GM12878 (cell line): Measurements from ENCODE around the gene CACNG5. TPM values are rescaled to one million over a fixed set of nuclear protein-coding genes. Genes with fewer than 3 reads are reported as not detected.

Source experiments
- ATAC-seq: fragments of 200-7000 bp; cut with Tn5 transposase; 3 replicates; pipeline ENCODE4 v1.9.1; 2020; ENCODE audit warnings: mild to moderate bottlenecking, moderate library complexity
- BruUV-seq: library from RNA; stranded (reverse); fragments of 400-500 nt; replicated peaks from 2 replicates; lab custom pipeline; 2021; lab: Mats Ljungman, UMichigan
- CTCF ChIA-PET: fragments of 300-600 bp; sonication (Branson Sonifier 250); formaldehyde crosslinking; extraction: SDS; loops from one replicate; lab custom pipeline; 2021; ENCODE audit warnings: inconsistent platforms; lab: Yijun Ruan, JAX
- POLR2A ChIA-PET: fragments of 350-600 bp; formaldehyde crosslinking; extraction: SDS; loops from one replicate; lab custom pipeline; 2021; ENCODE audit warnings: inconsistent platforms; lab: Charles Lee
- RAD21 ChIA-PET: fragments of 300-600 bp; sonication (Branson Sonifier 250); formaldehyde crosslinking; loops from one replicate; lab custom pipeline; 2023; ENCODE audit warnings: antibody characterized with exemption; ENCODE audit not compliant: unreplicated experiment; lab: Charles Lee
- SMC1A ChIA-PET: fragments of 300-600 bp; sonication (Branson Sonifier 250); formaldehyde crosslinking; loops from one replicate; lab custom pipeline; 2023; ENCODE audit not compliant: unreplicated experiment, uncharacterized antibody; lab: Charles Lee
- DNase-seq: peaks from one replicate; pipeline ENCODE4 v3.0.0-alpha.2; 2011; ENCODE audit warnings: low read depth, low spot score
- FAIRE-seq: peaks from 3 replicates; lab custom pipeline; 2011; peaks lifted over from hg19 to GRCh38; lab: Jason Lieb, UNC
- H2AFZ ChIP-seq: 2 replicates; pipeline ENCODE4 v1.6.0; 2011; ENCODE audit warnings: low read depth, low read length, control low read depth; ENCODE audit not compliant: control insufficient read depth
- H3K27ac ChIP-seq: 2 replicates; pipeline ENCODE4 v1.5.1; 2011; ENCODE audit warnings: control low read depth; ENCODE audit not compliant: control insufficient read depth, insufficient read depth
- H3K27me3 ChIP-seq, 2 experiments: replicated peaks in 1 of 2; 2 replicates each; pipeline versions ENCODE4 v1.6.0 to v1.6.1; 2011; ENCODE audit warnings: low read length in 1 of 2; ENCODE audit not compliant: control insufficient read depth in 2 of 2, insufficient read depth in 2 of 2
- H3K36me3 ChIP-seq, 2 experiments: 2 replicates each; pipeline ENCODE4 v1.5.1; 2011; ENCODE audit warnings: low read length in 1 of 2; ENCODE audit not compliant: control insufficient read depth in 2 of 2, insufficient read depth in 2 of 2
- H3K4me1 ChIP-seq: 2 replicates; pipeline ENCODE4 v1.6.1; 2011; ENCODE audit warnings: mild to moderate bottlenecking, low read length, moderate library complexity, mixed read lengths; ENCODE audit not compliant: control insufficient read depth, insufficient read depth
- H3K4me2 ChIP-seq: 2 replicates; pipeline ENCODE4 v1.6.0; 2011; ENCODE audit warnings: control low read depth; ENCODE audit not compliant: control insufficient read depth, insufficient read depth
- H3K4me3 ChIP-seq: fragments of 200-600 bp; sonication (generic); 2 replicates; pipeline ENCODE4 v1.5.1; 2016
- H3K79me2 ChIP-seq: 2 replicates; pipeline ENCODE4 v1.6.0; 2011; ENCODE audit warnings: low read length; ENCODE audit not compliant: control insufficient read depth, insufficient read depth
- H3K9ac ChIP-seq: 2 replicates; pipeline ENCODE4 v1.8.0; 2011; ENCODE audit warnings: low read length, control low read depth, mixed read lengths; ENCODE audit not compliant: control insufficient read depth, insufficient read depth
- H3K9me3 ChIP-seq: replicated peaks from 3 replicates; pipeline ENCODE4 v1.5.1; 2011; ENCODE audit warnings: mild to moderate bottlenecking, low read length; ENCODE audit not compliant: control insufficient read depth, insufficient read depth
- H4K20me1 ChIP-seq: 2 replicates; pipeline ENCODE4 v1.6.0; 2011; ENCODE audit not compliant: control insufficient read depth, insufficient read depth
- BCL11A ChIP-seq: IDR thresholded peaks from 2 replicates; pipeline ENCODE4 v1.6.1; 2011; ENCODE audit warnings: low read depth, low read length
- CBX3 ChIP-seq: fragments of 200-600 bp; sonication (generic); IDR thresholded peaks from 2 replicates; pipeline ENCODE4 v1.6.1; 2016; ENCODE audit warnings: low read depth, borderline replicate concordance
- CBX5 ChIP-seq: sonication (generic); IDR thresholded peaks from 2 replicates; pipeline ENCODE4 v1.6.1; 2016; ENCODE audit warnings: low read depth, moderate library complexity, mild to moderate bottlenecking, inconsistent platforms
- CHD1 ChIP-seq: IDR thresholded peaks from 2 replicates; pipeline ENCODE4 v1.6.1; 2012; ENCODE audit warnings: low read depth, low read length, improper control_type of control experiment
- EGR1 ChIP-seq, 2 experiments: IDR thresholded peaks; 1 replicate in 1 of 2; 2 replicates in 1 of 2; pipeline ENCODE4 v1.6.1; 2011 to 2012; ENCODE audit warnings: low read depth in 2 of 2, low read length in 2 of 2, borderline replicate concordance in 1 of 2, mild to moderate bottlenecking in 1 of 2, moderate library complexity in 1 of 2
- ESRRA ChIP-seq: IDR thresholded peaks from 2 replicates; pipeline ENCODE4 v1.6.1; 2012; ENCODE audit warnings: mild to moderate bottlenecking, low read length, improper control_type of control experiment
- IRF4 ChIP-seq: IDR thresholded peaks from 2 replicates; pipeline ENCODE4 v1.6.1; 2011; ENCODE audit warnings: low read depth, low read length
- POLR2A ChIP-seq: IDR thresholded peaks from 2 replicates; pipeline ENCODE4 v1.6.1; 2011; ENCODE audit warnings: low read depth, mild to moderate bottlenecking, low read length
- POLR2AphosphoS5 ChIP-seq: IDR thresholded peaks from 2 replicates; pipeline ENCODE4 v1.6.1; 2011; ENCODE audit warnings: mild to moderate bottlenecking, low read length, inconsistent platforms
- RCOR1 ChIP-seq: conservative IDR thresholded peaks from 2 replicates; pipeline ENCODE4 v1.6.1; 2012; ENCODE audit warnings: low read depth, low read length, improper control_type of control experiment
- SP1 ChIP-seq: IDR thresholded peaks from one replicate; pipeline ENCODE4 v1.6.1; 2011; ENCODE audit warnings: low read depth, low read length
- SUZ12 ChIP-seq: fragments of 200-600 bp; sonication (generic); IDR thresholded peaks from one replicate; pipeline ENCODE4 v1.6.1; 2018; ENCODE audit warnings: antibody characterized with exemption, mild to moderate bottlenecking; ENCODE audit not compliant: unreplicated experiment
- ZNF217 ChIP-seq: fragments of 450-650 bp; IDR thresholded peaks from 2 replicates; pipeline ENCODE4 v1.6.1; 2017; ENCODE audit warnings: antibody characterized with exemption, mild to moderate bottlenecking
- WGBS: methylation state at CpG from one replicate; pipeline ENCODE4 v1.1.6; 2016; ENCODE audit warnings: low lambda C conversion rate; ENCODE audit not compliant: insufficient replicate concordance, insufficient coverage; ENCODE audit errors: missing lambda C conversion rate; 5-methylcytosine and 5-hydroxymethylcytosine counted together
- in situ Hi-C: fragments of 300-500 bp; cut with MboI; formaldehyde crosslinking; loops from 9 replicates; pipeline ENCODE4 v1.14.3; 2018; ENCODE audit warnings: mixed read lengths
- intact Hi-C: fragments of 100-400 bp; cut with micrococcal nuclease; formaldehyde crosslinking; loops from one replicate; pipeline ENCODE4 v1.14.2; 2022; ENCODE audit not compliant: unreplicated experiment
- polyA plus RNA-seq, 11 experiments: library from polyadenylated mRNA; depleted of rRNA in 4 of 11; unstranded in 6 of 11; stranded (reverse) in 5 of 11; fragments of >200 nt; fragmentation: Nextera tagmentation in 4 of 11; fragmentation: Illumina TruSeq in 1 of 11; extraction: Ambion mirVana in 4 of 11; extraction: Trizol in 1 of 11; gene quantifications; 1 replicate in 1 of 11; 2 replicates in 10 of 11; pipeline versions ENCODE4 v1.2.1 to v1.2.3, GENCODE V29; 2011 to 2016; ENCODE audit warnings: inconsistent platforms in 2 of 11, missing spikeins in 2 of 11, low read depth in 1 of 11
- total RNA-seq, 4 experiments: library from RNA; depleted of rRNA in 3 of 4; stranded (reverse); fragments of >200 nt in 3 of 4; fragmentation: Illumina TruSeq in 1 of 4; extraction: Trizol in 1 of 4; gene quantifications; 2 replicates each; pipeline versions ENCODE4 v1.2.1 to v1.2.3, GENCODE V29; 2013 to 2021
- TF ChIP-seq, protein P1 (sequence below): fragments of 450-650 bp; IDR thresholded peaks from 2 replicates; pipeline ENCODE4 v1.6.1; 2017; ENCODE audit warnings: mild to moderate bottlenecking

The CACNG5 gene
- total and polyA plus RNA-seq, 10 of the 15 experiments (the other 5 are each of a cell fraction or from before 2014, with no cell fraction given), result not detected

DNA sequence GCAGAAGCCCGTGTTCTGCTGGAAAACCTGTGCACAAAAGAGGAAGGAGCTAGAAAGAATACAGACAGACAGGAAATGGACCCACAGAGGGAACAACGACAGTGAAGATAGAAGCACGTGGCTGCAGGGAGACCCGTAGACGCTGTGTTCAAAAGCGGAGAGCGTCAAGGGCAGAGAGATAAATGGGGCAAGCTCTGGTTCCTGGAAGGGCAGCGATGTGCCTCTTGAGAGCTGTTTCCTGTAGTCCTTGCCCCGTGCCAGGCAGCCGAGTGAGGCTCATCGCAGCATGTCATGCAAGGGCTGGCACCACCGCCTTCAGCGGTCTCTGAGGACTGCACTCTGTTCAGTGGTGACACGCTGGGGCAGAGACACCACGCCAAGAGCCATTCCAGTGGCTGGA, 43.6 kb upstream of the CACNG5 start:
- Histone ChIP-seq H3K36me3 (no peaks in the 10 kb centered on the region; a peak in 1 of 4 replicates), H3K4me3 (no peak overlapping the region), H3K79me2 (no peaks in the 10 kb centered on the region), H3K9ac (no peak overlapping the region), H4K20me1 (no peaks in the 10 kb centered on the region), H3K27ac (no peak overlapping the region), H2AFZ (0 out of 2 replicates have a peak overlapping the region, but pooled peaks have one; percentile 10), H3K4me1 (no peaks in the 10 kb centered on the region), H3K4me2 (no peak overlapping the region), H3K27me3 (no peaks in the 10 kb centered on the region), H3K9me3 (no peaks in the 10 kb centered on the region)
- no TSS peak for BruUV-seq
- no peak for DNase-seq
- no peak for TF ChIP-seq CBX3
- TF ChIP-seq POLR2A, result no peak
- no peak for TF ChIP-seq IRF4
- no peak for TF ChIP-seq EGR1 (IDR thresholded peaks at IDR 0.05; ENCODE audit: borderline replicate concordance in 1 of 2, low read depth in 2 of 2, low read length in 2 of 2)
- TF ChIP-seq, protein P1, sequence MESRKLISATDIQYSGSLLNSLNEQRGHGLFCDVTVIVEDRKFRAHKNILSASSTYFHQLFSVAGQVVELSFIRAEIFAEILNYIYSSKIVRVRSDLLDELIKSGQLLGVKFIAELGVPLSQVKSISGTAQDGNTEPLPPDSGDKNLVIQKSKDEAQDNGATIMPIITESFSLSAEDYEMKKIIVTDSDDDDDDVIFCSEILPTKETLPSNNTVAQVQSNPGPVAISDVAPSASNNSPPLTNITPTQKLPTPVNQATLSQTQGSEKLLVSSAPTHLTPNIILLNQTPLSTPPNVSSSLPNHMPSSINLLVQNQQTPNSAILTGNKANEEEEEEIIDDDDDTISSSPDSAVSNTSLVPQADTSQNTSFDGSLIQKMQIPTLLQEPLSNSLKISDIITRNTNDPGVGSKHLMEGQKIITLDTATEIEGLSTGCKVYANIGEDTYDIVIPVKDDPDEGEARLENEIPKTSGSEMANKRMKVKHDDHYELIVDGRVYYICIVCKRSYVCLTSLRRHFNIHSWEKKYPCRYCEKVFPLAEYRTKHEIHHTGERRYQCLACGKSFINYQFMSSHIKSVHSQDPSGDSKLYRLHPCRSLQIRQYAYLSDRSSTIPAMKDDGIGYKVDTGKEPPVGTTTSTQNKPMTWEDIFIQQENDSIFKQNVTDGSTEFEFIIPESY, result no peak
- no peak for TF ChIP-seq CHD1
- TF ChIP-seq RCOR1, result no peak
- TF ChIP-seq POLR2AphosphoS5, result no peak
- no peak for TF ChIP-seq SP1
- TF ChIP-seq SUZ12, result no peak
- TF ChIP-seq ZNF217, result no peak
- no peak for TF ChIP-seq ESRRA
- no peak for TF ChIP-seq CBX5
- no peak for TF ChIP-seq BCL11A
- FAIRE-seq, result no peak
- RAD21 ChIA-PET, result no interaction called here
- intact Hi-C loops, result no loop called here
- ATAC-seq, result no peak
- CTCF ChIA-PET, result interaction anchor here (1.1 kb wide), 1 partner anchor 23 kb away, joined by 3 read pairs; no protein-coding TSS in a partner anchor
- POLR2A ChIA-PET, result interaction anchor here (0.6 kb wide), 1 partner anchor 13 kb away, joined by 3 read pairs; no protein-coding TSS in a partner anchor
- WGBS, result 2% methylated on average over 15 of the region's 15 CpGs
- SMC1A ChIA-PET, result interaction anchor here (0.6 to 0.7 kb wide), 2 partner anchors 31 to 69 kb away, joined by 3 read pairs; no protein-coding TSS in a partner anchor
- in situ Hi-C loops, result no loop called here
